ENCODE results near the gene GID4.
"Not testable (repeated sequence)": the region's sequence is repeated elsewhere in the genome, so short reads cannot be mapped to it uniquely, and the experiment has no call there.

The GID4 gene

GRCh38 chr17:18038861-18039534 is at the start of gene GID4, which contains the start of gene ATPAF2:
Gene GID4, plus strand, starts transcription at chr17:18039408. Its CDS starts 57 bp downstream, at chr17:18039465.
Gene ATPAF2, minus strand, starts transcription at chr17:18039168. Its CDS starts 155 bp downstream, at chr17:18039013.
- peak; percentile 99 for DNase-seq (ENCODE audit: low spot score)

GRCh38 chr17:17989618-17990017 is 49.6 kb upstream of the GID4 start:
- DNase-seq (ENCODE audit: low spot score) = no peak

DNA sequence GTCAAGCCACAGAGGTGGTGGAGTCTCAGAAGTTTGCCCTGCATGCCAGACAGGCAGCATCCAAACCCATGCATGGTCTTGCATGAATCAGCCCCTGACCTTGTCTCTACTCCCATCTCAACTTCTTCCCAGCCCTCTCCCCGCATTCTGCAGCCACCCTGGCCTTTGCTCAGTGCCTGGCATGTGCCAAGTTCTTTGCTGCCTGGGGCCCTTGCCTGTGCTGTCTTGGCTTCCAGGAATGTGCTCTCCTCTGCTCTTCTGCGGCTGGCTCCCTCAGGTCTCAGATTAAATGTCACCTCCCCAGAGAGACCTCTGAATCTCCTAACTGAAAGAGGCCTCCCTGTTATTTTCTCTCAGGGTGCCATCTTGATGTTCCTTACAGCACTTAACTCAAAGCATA is 48.9 kb upstream of the GID4 start:
- no peak for DNase-seq (ENCODE audit: low spot score)

- no peak for DNase-seq (ENCODE audit: low spot score)
Measured at GRCh38 chr17:17993366-17993765, 45.8 kb upstream of the GID4 start.

DNA sequence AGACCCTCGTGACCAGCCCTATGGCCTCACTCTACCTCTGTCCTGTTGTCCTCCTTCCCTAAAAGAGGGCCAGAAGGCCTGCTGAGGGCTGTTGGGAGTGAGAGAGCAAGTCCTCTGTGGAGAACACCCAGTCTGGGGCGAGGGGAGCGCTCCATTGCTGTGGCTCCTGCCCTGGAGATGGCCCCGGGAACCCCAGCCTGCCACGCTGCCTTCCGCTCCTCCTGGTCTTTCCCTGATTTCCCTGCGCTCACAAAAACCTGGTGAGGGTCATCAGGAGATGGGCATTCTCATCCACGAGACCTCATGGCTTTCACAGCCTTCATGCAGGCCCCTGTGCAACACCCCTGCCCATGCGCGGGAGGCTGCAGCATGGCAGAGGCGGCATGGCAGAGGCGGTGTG is 45.4 kb upstream of the GID4 start:
- DNase-seq (ENCODE audit: low spot score) = no peak

GRCh38 chr17:17994271-17995069 is 44.7 kb upstream of the GID4 start:
- no peak for DNase-seq (ENCODE audit: low spot score)

DNA sequence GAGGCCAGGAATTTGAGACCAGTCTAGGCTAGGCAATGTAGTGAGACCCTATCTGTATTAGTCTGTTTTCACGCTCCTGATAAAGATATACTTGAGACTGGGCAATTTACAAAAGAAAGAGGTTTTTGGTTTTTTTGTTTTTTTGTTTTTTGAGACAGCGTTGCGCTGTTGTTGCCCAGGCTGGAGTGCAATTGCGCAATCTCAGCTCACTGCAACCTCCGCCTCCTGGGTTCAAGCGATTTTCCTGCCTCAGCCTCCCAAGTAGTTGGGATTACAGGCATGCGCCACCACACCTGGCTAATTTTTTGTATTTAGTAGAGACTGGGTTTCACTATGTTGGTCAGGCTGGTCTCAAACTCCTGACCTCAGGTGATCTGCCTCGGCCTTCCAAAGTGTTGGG is 43.3 kb upstream of the GID4 start:
- not testable (repeated sequence) for DNase-seq (ENCODE audit: low spot score)

DNA sequence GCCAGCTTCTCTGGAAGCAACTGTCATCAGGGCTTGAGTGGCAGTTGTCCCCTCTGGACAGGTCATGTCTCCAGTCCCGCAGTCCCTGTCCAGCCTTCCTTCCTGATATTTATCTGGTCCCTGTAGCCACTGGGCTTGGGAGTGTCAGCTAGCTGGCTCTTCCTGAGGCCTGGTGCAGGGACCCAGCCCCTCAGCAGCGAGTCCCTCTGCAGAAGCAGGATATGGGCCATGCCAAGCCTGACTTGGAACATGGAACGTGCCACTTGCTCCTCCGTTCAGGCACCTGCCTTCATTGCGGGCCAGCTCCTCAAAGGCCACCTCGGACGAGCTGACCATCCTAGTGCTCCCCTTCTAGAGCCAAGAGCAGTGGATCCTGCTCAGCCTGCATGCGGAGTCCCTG is 40.3 kb upstream of the GID4 start:
- no peak for DNase-seq (ENCODE audit: low spot score)

DNA sequence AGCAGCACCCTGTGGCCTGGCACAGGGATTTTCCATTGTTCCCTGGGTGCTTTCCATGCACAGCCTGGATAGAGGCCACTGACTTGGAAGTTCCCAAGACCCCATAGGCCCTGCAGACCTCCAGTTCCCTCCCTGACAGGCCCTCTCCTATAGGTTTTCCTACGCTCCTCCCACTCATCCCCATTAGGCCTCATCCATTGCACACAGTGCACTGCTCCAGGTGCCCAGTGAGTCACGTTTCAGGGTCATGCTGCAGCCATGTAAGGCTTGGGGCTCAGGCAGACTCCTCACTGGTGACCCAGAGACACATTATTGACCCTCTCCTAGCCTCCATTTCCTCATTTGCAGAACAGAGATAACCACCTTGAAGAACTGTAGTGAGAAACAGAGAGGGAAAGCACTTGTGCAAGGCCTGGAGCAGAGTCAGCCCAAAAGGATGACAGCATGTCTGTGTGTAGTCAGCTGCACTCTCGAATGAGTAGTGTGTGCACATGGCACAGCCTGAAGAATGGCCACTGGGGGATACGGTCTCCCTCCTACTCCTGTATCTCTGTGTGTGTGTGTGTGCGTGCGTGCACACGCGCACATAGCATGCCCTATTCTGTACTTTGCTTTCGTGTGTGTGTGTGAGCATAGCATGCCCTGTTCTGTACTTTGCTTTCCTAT is 39.7 kb upstream of the GID4 start:
- no peak for DNase-seq (ENCODE audit: low spot score)

DNA sequence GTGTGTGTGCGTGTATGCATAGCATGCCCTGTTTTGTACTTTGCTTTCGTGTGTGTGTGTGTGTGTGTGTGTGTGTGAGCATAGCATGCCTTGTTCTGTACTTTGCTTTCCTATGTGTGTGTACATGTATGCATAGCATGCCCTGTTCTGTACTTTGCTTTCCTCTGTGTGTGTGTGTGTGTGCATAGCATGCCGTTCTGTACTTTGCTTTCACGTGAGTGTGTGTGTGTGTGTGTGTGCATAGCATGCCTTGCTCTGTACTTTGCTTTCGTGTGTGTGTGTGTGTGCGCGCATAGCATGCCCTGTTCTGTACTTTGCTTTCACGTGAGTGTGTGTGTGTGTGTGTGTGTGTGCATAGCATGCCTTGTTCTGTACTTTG is 39.2 kb upstream of the GID4 start:
- no peak for DNase-seq (ENCODE audit: low spot score)

GRCh38 chr17:18002171-18002570 is 37.0 kb upstream of the GID4 start:
- DNase-seq (ENCODE audit: low spot score) = no peak

GRCh38 chr17:18004345-18004744 is 34.9 kb upstream of the GID4 start:
- DNase-seq (ENCODE audit: low spot score) = no peak

GRCh38 chr17:18004884-18005305 is 34.3 kb upstream of the GID4 start:
- DNase-seq (ENCODE audit: low spot score) = no peak

DNA sequence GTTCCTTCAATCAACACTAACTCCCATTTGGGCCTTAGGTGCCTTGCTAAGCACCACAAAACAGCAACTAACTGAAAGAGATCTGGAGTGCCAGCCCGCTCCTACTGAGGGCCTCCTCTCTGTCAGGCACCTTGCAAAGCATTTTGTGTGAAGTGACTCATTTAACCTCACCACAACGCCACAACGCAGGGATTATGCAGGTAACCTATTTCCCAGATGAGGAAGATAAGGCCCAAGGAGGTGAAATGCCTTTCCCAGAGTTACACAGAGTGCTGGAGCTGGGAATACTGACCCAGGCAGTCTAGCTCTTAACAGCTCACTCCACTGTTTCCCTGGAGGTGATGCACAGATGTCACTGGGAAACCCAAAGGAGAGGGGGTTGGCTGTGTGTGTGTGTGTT is 33.7 kb upstream of the GID4 start:
- DNase-seq (ENCODE audit: low spot score) = no peak

GRCh38 chr17:18006495-18007239 is 32.5 kb upstream of the GID4 start:
- no peak for DNase-seq (ENCODE audit: low spot score)

DNA sequence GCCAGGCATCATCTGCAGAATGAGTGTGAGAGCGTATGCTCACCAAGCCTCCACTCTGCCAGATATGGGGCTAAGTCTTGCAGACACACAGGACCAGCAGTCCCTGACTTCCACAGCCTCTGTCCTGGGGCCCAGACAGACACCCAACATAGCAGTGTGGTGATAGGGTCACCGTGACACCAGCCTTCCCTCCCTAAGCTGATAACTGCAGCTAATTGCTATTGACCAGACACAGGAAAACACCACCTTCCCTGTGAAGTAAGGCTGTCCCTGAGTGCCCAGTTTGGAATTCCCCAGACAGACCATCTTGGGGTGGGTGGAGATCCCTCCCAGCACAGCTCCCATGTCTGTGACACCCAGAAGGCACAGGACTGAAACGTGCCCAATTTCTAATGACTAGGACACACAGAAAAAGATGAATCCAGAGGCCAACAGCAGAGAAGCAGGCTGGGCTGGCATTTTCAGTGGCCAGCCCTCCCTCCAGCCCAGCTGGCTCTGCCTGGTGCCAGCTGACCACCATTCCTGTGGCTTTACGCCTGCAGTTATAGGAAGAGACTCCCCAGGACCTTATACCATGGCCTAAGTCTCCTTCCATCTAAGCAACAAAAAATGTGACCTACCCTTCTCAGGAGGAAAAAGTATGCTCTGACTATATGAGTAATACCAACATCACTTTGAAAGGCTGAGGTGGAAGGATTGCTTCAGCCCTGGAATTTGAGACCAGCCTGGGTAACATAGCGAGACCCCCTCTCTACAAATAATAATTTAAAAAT is 30.5 kb upstream of the GID4 start:
- DNase-seq (ENCODE audit: low spot score) = no peak

GRCh38 chr17:18009609-18010420 is 29.4 kb upstream of the GID4 start:
- DNase-seq (ENCODE audit: low spot score) = no peak

- no peak for DNase-seq (ENCODE audit: low spot score)
Measured at GRCh38 chr17:18011286-18011685, 27.9 kb upstream of the GID4 start.

DNA sequence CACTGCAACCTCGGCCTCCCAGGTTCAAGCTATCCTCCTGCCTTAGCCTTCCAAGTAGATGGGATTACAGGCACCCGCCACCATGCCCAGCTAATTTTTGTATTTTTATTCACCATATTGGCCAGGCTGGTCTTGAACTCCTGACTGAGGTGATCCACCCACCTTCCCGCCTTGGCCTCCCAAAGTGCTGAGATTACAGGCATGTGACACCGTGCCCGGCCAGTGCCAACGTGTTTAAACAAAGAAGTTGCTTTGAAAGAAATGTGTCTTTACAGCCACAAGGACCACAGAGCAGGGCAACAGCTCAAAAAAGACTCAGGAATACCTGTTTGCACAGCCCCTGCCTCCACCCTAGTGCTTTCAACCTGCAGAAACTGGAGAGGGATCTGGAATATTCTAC is 25.2 kb upstream of the GID4 start:
- no peak for DNase-seq (ENCODE audit: low spot score)

- DNase-seq (ENCODE audit: low spot score) = no peak
Measured at GRCh38 chr17:18015593-18015992, 23.6 kb upstream of the GID4 start.

GRCh38 chr17:18016426-18016825 is 22.8 kb upstream of the GID4 start:
- DNase-seq (ENCODE audit: low spot score) = no peak
